Activated T-cell treated with anti-CD3 and anti-CD28 coated beads, Interleukin-2, amount 50 U/mL, for 1 hour (primary cell): Measurements from ENCODE around the gene LY6G5C.

Source experiments
- DNase-seq: peaks from one replicate; pipeline ENCODE4 v3.0.0-alpha.2; 2020

LY6G5C gene

DNA sequence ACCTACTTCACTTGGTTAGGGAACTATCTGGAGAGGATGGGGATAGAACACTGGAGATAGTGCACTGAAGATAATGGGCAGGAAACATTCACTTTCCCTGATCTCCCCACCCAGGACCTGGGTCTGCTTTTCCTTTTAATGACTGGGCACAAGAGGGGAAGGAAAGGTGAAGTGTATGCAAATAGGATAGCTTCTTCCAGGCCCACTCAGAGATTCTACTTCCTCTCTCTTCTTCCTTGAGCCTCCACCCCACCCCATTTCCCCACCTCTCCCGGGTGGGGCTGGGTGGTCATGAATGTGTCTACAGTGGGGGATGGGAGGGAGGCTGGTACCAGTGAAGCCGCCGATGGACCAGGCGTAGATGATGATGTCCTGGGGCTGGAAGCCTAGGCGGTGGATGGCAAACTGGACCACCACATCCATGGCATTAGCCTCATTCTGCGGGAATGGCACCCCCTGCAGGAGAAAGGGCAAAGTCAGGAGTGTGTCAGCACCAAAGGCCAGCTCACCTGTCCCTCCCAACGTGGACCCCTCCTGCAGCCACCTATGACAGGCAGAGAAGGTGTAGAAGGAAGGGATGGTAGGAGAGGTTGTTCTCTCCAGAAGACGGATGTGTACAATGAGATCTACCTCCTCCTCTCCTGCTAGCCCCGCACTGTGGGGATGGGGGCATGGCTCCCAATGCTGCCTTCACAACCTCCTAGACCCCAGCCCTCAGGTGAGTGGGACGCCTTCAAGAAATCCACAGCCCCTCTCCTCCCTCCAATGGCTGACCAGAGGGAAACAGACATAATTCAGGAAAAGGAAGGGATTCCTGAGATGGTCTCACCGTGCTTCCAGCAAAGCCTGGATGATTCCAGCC, 8.6 kb upstream of the LY6G5C start:
- peak; percentile 35 for DNase-seq

DNA sequence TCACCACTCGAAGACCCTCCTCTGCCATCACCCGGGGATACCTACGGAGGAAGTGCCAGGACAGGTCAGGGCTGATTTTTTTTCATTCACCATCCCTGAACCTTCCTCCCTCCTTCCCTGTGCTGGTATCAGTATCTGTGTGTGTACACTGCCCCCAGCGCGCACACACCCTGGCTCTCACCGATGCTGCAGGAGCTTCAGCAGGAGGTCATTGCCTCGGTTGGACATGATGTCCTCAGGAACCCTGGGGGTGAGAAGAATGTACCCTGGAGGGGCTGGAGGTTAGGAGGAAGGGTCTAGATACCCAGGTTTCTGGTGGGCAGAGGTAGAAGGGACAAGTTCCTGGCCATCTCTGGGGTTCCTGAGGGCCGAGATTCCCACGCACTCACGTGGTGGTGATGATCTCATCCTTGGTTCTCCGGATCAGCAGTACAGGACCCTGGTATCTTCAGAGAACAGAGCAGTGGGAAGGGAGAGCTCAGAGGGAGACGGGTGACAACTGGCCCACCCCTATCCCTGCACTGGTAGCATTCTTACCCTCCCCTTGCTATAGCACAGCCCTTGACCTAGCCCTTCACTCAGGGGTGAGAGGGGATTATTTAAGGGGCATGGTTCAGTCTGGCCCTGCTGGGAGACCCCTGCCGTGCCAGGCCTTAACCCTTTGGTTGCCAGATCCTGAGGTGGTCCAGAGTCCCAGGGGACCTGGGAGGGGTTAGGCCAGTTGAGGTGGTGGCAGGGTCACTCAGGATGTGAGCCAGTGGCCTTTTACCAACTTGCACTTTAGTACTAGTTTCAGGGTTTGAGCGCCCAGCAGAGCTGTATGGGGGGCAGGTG, 7.2 kb upstream of the LY6G5C start:
- no peak for DNase-seq

DNA sequence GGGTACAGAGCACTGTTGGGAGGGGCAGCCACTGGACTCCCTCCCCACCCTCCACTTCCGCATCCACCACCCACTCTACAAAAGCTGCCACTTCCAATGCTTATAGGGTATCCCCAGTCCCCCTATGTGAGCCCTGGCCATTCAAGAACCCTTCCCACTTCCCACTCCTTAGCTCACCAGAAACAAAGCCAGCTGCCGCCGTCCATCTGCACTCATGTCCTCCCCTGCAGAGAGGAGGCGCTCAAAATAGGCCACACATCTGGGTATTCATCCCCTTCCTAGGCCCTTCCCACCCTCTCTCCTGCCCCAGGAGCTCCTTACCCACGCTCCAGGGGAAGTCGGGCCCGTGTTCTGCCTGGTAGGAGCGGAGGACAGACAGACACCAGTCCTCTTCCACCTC, 6.5 kb upstream of the LY6G5C start:
- no peak for DNase-seq

DNA sequence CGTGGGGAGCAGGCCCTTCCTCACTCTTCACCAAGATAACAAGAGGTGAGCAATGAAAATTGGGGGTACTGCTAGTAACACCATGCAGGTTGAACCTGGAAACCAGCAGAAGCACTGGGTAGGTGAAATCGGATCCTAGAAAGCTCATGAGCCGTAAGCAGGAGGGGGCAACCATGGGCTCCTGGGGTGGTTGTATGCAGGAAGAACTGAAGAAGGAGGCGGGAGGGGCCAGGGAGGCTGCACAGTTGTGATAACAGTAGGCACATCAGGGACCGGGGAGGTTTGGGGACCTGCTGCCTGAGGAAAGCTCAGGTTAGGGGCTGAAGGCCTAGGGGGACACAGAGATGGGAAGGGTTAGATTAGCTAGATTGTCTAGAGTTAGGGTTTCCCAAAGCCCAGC, 5.6 kb upstream of the LY6G5C start:
- no peak for DNase-seq

DNA sequence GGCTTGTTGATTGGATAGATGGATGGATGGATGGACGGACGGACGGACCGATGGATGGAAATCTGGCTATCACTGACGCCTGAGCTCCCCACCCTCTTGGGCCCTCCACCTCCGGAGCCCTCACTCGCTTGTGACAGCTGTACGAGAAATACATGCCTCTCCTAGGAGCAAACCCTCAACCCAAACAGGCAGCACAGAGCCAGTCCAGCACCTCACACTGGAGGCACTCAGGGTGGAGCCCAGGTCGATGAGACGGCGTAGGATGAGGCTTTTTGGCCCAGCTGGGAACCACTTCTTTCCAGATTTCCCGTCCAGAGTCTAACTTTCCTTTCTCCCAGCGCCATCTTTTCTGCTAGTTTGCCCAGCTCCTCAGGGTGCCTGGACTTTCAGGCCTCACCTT, 2.7 kb upstream of the LY6G5C start:
- DNase-seq, result no peak

DNA sequence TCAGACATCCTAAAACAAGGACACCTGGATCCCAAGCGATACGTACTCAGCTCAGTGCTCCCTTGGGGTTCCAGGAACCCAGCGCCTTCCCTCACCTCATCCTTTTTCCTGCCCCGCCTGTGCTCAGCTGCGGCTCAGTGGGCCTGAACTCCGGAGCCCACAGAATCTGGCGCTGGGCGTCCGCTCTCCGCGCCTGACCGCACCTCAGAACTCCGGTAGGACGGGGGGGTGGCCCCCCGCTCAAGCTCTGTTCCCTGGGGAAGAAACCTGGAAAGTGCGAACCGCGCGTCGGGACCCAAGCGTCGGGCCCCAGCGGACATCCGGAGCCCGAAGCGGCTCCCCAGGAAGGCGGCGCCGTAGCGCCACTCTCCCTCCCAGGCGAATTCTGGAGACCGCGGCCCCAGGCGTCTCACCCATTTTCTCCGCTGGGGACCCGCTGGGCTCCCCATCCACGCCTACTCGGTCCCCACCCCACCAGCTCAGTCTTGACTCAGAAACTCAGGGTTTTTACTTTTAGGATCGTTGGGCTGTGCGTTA, 336 bp upstream of the LY6G5C start:
- peak; percentile 56 for DNase-seq

DNA sequence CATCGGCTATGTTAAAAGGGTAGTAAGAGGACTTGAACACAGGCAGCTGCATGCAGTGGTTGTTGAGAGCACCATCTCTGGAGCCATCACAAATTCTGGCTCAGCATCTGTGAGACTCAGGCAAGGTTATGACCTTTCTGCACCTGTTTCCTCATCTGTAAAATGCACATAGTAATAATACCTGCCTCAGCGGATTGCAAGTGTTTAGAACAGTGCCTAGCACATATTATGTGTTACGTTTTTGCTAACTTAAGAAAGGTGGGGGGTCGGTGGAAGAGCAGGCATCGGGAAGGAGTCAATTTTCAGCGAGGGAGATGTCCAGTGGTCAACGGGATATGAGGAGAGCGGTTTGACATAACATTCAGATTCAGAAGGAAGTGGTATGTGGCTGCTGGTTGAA, 2.9 kb downstream of the LY6G5C start:
- DNase-seq, result no peak

GRCh38 chr6:31676904-31677303, 4.0 kb downstream of the LY6G5C start:
- no peak for DNase-seq

- no peak for DNase-seq
Observed at GRCh38 chr6:31676322-31676903, 4.5 kb downstream of the LY6G5C start.

GRCh38 chr6:31669676-31670075, 11.2 kb downstream of the LY6G5C start, which contains the start of gene LY6G5B:
TSS of gene LY6G5B (plus strand) at chr6:31669976. CDS start at chr6:31670951, 975 bp downstream.
- DNase-seq, result no peak

DNA sequence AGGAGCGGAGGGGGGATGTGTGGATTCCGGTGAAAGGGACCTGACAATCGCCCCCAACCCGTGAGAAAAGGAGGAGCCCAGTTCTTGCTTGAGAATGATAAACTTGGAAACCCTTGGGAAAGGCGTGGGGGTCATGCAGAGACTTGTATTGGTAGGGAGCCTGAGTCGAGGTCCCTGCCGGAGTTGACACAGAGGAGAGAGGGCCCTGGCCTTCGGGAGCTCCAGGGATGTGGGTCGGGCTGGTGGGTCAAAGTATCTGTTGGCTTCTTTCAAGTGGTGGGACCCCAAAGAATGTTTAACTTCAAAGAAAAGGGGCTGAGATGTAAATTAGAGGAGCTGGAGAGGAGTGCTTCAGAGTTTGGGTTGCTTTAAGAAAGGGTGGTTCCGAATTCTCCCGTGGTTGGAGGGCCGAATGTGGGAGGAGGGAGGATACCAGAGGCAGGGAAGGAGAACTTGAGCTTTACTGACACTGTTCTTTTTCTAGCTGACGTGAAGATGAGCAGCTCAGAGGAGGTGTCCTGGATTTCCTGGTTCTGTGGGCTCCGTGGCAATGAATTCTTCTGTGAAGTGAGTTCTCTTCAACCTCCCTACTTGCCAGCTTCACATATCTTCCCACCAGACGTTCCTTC, 14.4 kb downstream of the LY6G5C start:
- DNase-seq, result no peak

DNA sequence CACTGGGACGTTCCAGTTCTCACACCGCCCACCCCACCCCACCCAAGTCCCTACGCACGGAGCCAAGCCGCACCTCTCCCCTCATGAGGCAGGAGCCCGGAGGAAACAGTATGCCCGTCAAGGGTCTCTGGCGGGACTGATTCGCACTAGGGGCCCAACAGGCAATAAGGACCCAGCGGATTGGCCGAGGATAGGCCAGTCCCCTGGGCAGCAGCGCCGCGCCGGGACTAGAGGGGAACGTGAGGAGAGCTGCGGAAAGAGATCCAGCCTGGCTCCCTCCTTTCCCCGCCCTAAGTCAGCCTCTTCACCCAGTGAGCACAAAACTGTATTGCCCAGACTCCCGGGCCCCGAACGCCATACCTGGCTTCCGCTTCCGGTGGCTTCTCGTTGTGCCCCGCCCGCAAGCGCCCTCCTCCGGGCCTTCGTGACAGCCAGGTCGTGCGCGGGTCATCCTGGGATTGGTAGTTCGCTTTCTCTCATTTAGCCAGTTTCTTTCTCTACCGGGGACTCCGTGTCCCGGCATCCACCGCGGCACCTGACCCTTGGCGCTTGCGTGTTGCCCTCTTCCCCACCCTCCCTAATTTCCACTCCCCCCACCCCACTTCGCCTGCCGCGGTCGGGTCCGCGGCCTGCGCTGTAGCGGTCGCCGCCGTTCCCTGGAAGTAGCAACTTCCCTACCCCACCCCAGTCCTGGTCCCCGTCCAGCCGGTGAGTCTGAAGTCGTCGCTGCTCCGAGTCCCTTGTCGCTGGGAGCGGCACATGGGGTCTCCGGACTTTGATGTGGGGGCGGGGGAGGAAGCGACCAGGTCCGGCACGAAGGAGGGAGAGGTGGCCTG, 15.1 kb downstream of the LY6G5C start, which contains the start of gene CSNK2B:
TSS of gene CSNK2B (plus strand) at position 580 of the 836 bp plus-strand sequence. CDS start 752 bp downstream, outside the sequence.
- DNase-seq, result peak; percentile 96

DNA sequence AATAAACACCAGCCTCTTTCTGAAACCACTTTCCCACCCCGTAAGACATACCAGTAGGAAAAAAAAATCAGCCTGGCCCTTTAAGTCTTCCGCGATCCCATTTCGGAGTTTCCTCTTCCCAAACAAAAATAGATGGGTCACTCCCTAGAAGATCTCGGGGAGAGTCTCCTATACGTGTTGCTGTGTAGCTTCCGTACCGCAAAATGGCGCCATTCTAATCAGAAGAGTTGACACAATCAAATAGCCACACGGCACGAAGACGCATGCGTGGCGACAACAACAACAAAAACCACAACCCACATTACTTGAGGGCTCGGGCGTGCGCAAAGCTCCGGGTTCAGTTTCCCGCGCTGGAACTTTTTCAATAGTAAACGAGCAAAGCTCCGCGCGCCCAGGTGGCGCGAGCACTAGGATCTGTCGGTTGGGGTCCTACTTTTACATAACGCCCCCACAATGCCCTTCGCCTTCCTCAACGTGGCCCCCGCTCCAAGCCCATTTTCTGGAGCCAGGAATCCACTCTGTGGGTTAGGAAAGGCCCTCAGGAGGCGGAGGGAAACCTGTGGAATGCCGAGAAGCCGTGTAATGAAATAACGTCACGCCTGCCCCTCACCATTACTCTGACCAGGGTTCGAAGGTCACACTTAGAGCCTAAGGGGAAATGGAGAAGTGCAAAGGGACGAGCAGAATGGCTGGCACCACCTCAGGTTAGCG, 15.9 kb downstream of the LY6G5C start, which contains the start of gene GPANK1:
TSS of gene GPANK1 (minus strand) at position 208 of the 711 bp plus-strand sequence. CDS start 519 bp downstream, outside the sequence.
- DNase-seq, result peak; percentile 84

GRCh38 chr6:31663961-31664789, 16.7 kb downstream of the LY6G5C start:
- no peak for DNase-seq

- no peak for DNase-seq
Observed at GRCh38 chr6:31663126-31663960, 17.5 kb downstream of the LY6G5C start.

DNA sequence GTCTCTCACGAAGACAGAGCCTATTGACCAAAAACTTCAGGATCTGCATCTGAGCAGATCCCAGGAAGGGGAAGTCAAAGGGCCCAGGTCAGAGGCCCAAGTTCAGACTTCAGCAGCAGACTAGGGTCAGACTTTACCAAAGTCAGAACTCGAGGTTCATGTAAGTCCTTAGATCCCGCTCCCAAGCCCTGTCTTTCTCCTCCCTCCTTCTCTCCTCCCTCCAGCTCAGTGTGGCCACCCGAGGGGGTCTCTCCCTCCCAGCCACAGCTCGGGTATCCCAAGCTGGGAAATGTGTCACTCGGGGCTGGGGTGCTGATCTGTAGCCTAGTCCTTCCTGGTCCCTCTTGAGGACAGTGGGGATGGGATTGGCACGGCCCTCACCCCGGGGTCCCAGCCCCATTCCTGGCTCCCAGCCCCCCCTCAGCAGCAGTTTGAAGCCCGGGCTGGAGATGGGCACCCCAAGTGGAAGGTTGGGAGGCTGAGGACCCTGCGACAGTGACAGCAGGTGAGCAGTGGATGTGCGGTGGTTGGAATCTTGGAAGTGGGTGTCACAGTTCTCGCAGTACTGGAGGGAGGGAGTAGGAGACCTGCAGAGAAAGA, 18.6 kb downstream of the LY6G5C start:
- no peak for DNase-seq

GRCh38 chr6:31661262-31662123, 19.4 kb downstream of the LY6G5C start:
- DNase-seq, result no peak
